Stimulated activated CD4-positive, alpha-beta T cell treated with anti-CD3 and anti-CD28 coated beads, Interleukin-4, amount 100 ng/mL, for 4 hours (primary cell): ENCODE measurements around the gene FAM184B.

Experiments used
- DNase-seq, 2 experiments: peaks; one replicate each; pipeline ENCODE4 v3.0.0-alpha.2; 2020

The FAM184B gene

GRCh38 chr4:17623451-17624001, 157.9 kb downstream of the FAM184B start:
- no peak for DNase-seq

- DNase-seq: no peak
Observed at GRCh38 chr4:17619416-17620105, 161.9 kb downstream of the FAM184B start.

DNA sequence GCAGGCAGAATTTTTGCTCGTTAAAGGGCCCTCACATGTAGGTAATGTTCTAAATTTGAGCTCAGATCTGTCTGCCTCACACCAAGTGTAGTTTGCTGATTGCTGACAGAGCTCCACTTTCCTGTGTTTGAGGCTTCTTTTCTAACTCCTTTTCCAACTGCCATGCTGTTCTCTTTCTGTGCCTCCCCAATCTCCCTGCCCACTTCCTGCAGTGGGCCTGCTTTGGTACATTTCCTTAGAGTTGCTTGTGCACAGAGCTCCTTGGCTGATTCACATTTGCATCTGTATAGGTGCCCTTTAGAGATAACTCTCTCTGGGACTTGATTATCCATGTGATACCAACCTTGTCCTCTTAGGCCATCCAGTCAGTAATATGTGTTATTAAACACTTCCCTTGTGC, 162.5 kb downstream of the FAM184B start:
- no peak for DNase-seq

- DNase-seq: no peak
Observed at GRCh38 chr4:17616283-17616682, 165.1 kb downstream of the FAM184B start.

DNA sequence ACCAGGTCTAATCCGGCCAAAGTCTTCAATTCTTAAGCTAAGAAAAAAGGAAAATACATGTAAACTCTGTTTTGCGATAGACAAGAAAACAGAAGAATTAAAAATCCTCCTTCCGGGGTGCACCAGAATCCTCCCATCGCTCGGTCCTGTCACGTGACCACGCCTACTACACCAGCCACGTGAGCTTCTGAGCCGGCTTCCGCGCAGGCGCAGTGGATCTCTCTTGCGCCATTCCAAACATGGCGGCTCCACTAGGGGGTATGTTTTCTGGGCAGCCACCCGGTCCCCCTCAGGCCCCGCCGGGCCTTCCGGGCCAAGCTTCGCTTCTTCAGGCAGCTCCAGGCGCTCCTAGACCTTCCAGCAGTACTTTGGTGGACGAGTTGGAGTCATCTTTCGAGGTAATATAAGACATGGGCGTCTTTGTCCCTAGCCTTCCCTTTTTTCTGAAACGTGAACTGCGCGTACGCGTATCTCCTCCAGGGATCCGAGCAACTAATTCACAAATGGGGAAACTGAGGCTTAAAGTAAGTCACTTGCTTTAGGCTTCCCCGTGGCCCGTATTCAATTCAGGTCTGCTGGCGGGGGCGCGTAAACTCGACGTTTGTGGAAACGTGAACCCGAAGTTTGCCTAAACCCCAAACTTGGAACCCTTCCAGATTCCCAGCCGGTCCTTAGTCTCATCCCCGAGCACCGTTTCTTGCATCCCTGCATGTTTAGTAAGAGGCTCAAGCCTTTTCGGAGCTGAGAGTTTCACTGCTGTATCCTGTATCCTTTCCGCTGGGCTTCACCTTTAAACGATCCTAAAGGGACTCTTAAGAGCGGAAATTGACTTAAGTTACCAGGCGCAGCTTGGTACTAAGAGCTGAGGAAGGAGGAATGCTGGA, 166.8 kb downstream of the FAM184B start, which contains the start of gene MED28:
TSS of gene MED28 (plus strand) at position 226 of the 884 bp plus-strand sequence. CDS start at position 240, 14 bp downstream.
- peak; percentile 93 to 95 for DNase-seq

- DNase-seq: peak in 1 of 2 experiments; percentile 15
Observed at GRCh38 chr4:17613761-17614415, 167.5 kb downstream of the FAM184B start.

- DNase-seq: no peak
Observed at GRCh38 chr4:17605236-17605635, 176.2 kb downstream of the FAM184B start.

GRCh38 chr4:17599826-17600225, 181.6 kb downstream of the FAM184B start:
- no peak for DNase-seq

GRCh38 chr4:17597517-17597916, 183.9 kb downstream of the FAM184B start:
- DNase-seq: no peak

- no peak for DNase-seq
Observed at GRCh38 chr4:17595471-17596005, 185.9 kb downstream of the FAM184B start.

GRCh38 chr4:17589355-17589754, 192.1 kb downstream of the FAM184B start:
- DNase-seq: no peak

DNA sequence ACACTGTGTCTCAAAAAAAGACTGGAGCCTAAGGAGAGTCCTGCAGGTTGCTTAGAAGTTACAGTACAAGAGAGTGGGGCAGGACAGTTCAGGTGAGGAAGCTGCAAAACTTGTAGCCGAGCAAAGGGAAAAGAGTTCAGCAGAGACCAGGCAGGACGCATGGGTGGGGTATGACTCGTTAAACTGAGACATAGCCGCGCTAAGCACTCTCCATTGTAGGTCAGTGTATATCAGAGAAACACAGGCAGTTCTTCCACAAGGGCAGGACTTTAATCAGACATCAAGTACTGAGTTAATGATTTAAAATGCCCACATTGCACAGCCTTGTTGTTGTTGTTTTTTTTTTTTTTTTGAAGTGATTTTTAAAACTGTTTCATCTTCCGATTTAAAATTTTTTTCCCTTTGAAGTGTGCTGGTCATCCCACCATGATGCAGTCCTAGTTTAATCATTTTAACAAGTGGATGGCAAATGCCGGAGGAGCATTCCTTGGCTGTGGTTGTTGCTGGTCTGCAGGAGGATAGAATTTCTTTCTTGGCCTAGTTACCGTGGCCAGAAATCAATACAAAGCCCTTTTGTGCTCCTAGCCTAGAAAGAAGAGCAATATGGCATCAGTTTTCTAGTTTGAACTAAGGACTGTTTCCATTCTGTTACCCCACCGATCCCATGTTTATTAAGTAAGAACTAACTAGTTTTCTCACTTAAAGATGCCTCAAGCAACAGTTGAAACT, 194.2 kb downstream of the FAM184B start:
- no peak for DNase-seq

GRCh38 chr4:17584521-17585213, 196.8 kb downstream of the FAM184B start:
- no peak for DNase-seq

GRCh38 chr4:17583941-17584340, 197.5 kb downstream of the FAM184B start:
- no peak for DNase-seq

- no peak for DNase-seq
Observed at GRCh38 chr4:17583276-17583675, 198.1 kb downstream of the FAM184B start.

- DNase-seq: no peak
Observed at GRCh38 chr4:17580969-17581368, 200.5 kb downstream of the FAM184B start.
